ENCODE data around the gene TRPC4AP. TPM values are rescaled to one million over a fixed set of nuclear protein-coding genes. Genes with fewer than 3 reads are reported as not detected.

The TRPC4AP gene
- total and polyA plus RNA-seq, 2 donors, result 24.6 to 57.3 TPM

GRCh38 chr20:35004051-35004725 lies 88.4 kb downstream of the TRPC4AP start:
- Histone ChIP-seq H3K27me3 (ENCODE audit: control insufficient read depth in 2 of 2, insufficient read depth in 1 of 2, low read length in 1 of 2) (no peaks in the 10 kb centered on the region), H3K36me3 (ENCODE audit: control insufficient read depth in 2 of 2, insufficient read depth in 2 of 2, low read length in 1 of 2) (peaks cover 95 to 97% of the 10 kb centered on the region in 2 donors), H3K4me1 (ENCODE audit: control insufficient read depth in 2 of 2, insufficient read depth in 2 of 2, low read length in 2 of 2) (no peaks in the 10 kb centered on the region), H3K4me3 (ENCODE audit: low read length in 2 of 2) (no peak overlapping the region), H3K9me3 (ENCODE audit: control insufficient read depth in 2 of 2, insufficient read depth in 1 of 2, low read length in 1 of 2) (no peaks in the 10 kb centered on the region), H3K27ac (ENCODE audit: low read depth in 1 of 2, low read length in 1 of 2) (no peak overlapping the region)
- 93% methylated on average over 18 of the region's 18 CpGs for WGBS
- DNase-seq (ENCODE audit: low read depth in 6 of 9, low spot score in 9 of 9), result no peak

- DNase-seq (ENCODE audit: low read depth in 6 of 9, low spot score in 9 of 9), result no peak
- 96% methylated on average over 25 of the region's 25 CpGs for WGBS
- Histone ChIP-seq H3K9me3 (ENCODE audit: control insufficient read depth in 2 of 2, insufficient read depth in 1 of 2, low read length in 1 of 2) (no peaks in the 10 kb centered on the region), H3K27ac (ENCODE audit: low read depth in 1 of 2, low read length in 1 of 2) (no peak overlapping the region), H3K36me3 (ENCODE audit: control insufficient read depth in 2 of 2, insufficient read depth in 2 of 2, low read length in 1 of 2) (peaks cover 95 to 97% of the 10 kb centered on the region in 2 donors), H3K4me3 (ENCODE audit: low read length in 2 of 2) (no peak overlapping the region), H3K4me1 (ENCODE audit: control insufficient read depth in 2 of 2, insufficient read depth in 2 of 2, low read length in 2 of 2) (no peaks in the 10 kb centered on the region), H3K27me3 (ENCODE audit: control insufficient read depth in 2 of 2, insufficient read depth in 1 of 2, low read length in 1 of 2) (no peaks in the 10 kb centered on the region)
Observed at GRCh38 chr20:35003211-35004031, 89.2 kb downstream of the TRPC4AP start.

- no peak overlapping the region for H3K4me3 ChIP-seq (ENCODE audit: low read length in 2 of 2)
- WGBS, result 94% methylated on average over 10 of the region's 10 CpGs
- H3K27me3 ChIP-seq (ENCODE audit: control insufficient read depth in 2 of 2, insufficient read depth in 1 of 2, low read length in 1 of 2), result no peaks in the 10 kb centered on the region
- H3K9me3 ChIP-seq (ENCODE audit: control insufficient read depth in 2 of 2, insufficient read depth in 1 of 2, low read length in 1 of 2), result no peaks in the 10 kb centered on the region
- no peak overlapping the region for H3K27ac ChIP-seq (ENCODE audit: low read depth in 1 of 2, low read length in 1 of 2)
- DNase-seq (ENCODE audit: low read depth in 6 of 9, low spot score in 9 of 9), result no peak
- peaks cover 95 to 96% of the 10 kb centered on the region in 2 donors for H3K36me3 ChIP-seq (ENCODE audit: control insufficient read depth in 2 of 2, insufficient read depth in 2 of 2, low read length in 1 of 2)
- peaks cover 0 to 7% of the 10 kb centered on the region in 2 donors for H3K4me1 ChIP-seq (ENCODE audit: control insufficient read depth in 2 of 2, insufficient read depth in 2 of 2, low read length in 2 of 2)
Observed at GRCh38 chr20:35002426-35003210, 90.0 kb downstream of the TRPC4AP start.

GRCh38 chr20:35001596-35002362 lies 90.8 kb downstream of the TRPC4AP start:
- H3K9me3 ChIP-seq (ENCODE audit: control insufficient read depth in 2 of 2, insufficient read depth in 1 of 2, low read length in 1 of 2), result no peaks in the 10 kb centered on the region
- no peaks in the 10 kb centered on the region for H3K27me3 ChIP-seq (ENCODE audit: control insufficient read depth in 2 of 2, insufficient read depth in 1 of 2, low read length in 1 of 2)
- no peak overlapping the region for H3K27ac ChIP-seq (ENCODE audit: low read depth in 1 of 2, low read length in 1 of 2)
- WGBS, result 97% methylated on average over 15 of the region's 15 CpGs
- peaks cover 88 to 96% of the 10 kb centered on the region in 2 donors for H3K36me3 ChIP-seq (ENCODE audit: control insufficient read depth in 2 of 2, insufficient read depth in 2 of 2, low read length in 1 of 2)
- no peak overlapping the region for H3K4me3 ChIP-seq (ENCODE audit: low read length in 2 of 2)
- H3K4me1 ChIP-seq (ENCODE audit: control insufficient read depth in 2 of 2, insufficient read depth in 2 of 2, low read length in 2 of 2), result peaks cover 0 to 14% of the 10 kb centered on the region in 2 donors
- DNase-seq (ENCODE audit: low read depth in 6 of 9, low spot score in 9 of 9), result no peak

GRCh38 chr20:35000922-35001595 lies 91.5 kb downstream of the TRPC4AP start:
- Histone ChIP-seq H3K27ac (ENCODE audit: low read depth in 1 of 2, low read length in 1 of 2) (no peak overlapping the region), H3K36me3 (ENCODE audit: control insufficient read depth in 2 of 2, insufficient read depth in 2 of 2, low read length in 1 of 2) (peaks cover 83 to 96% of the 10 kb centered on the region in 2 donors), H3K4me1 (ENCODE audit: control insufficient read depth in 2 of 2, insufficient read depth in 2 of 2, low read length in 2 of 2) (peaks cover 0 to 21% of the 10 kb centered on the region in 2 donors), H3K4me3 (ENCODE audit: low read length in 2 of 2) (no peak overlapping the region), H3K9me3 (ENCODE audit: control insufficient read depth in 2 of 2, insufficient read depth in 1 of 2, low read length in 1 of 2) (peaks cover 0 to 7% of the 10 kb centered on the region in 2 donors), H3K27me3 (ENCODE audit: control insufficient read depth in 2 of 2, insufficient read depth in 1 of 2, low read length in 1 of 2) (no peaks in the 10 kb centered on the region)
- DNase-seq (ENCODE audit: low read depth in 6 of 9, low spot score in 9 of 9), result no peak
- 98% methylated on average over 28 of the region's 28 CpGs for WGBS

- H3K4me1 ChIP-seq (ENCODE audit: control insufficient read depth in 2 of 2, insufficient read depth in 2 of 2, low read length in 2 of 2), result peaks cover 0 to 24% of the 10 kb centered on the region in 2 donors
- peaks cover 83 to 96% of the 10 kb centered on the region in 2 donors for H3K36me3 ChIP-seq (ENCODE audit: control insufficient read depth in 2 of 2, insufficient read depth in 2 of 2, low read length in 1 of 2)
- no peak for DNase-seq (ENCODE audit: low read depth in 6 of 9, low spot score in 9 of 9)
- peaks cover 0 to 14% of the 10 kb centered on the region in 2 donors for H3K9me3 ChIP-seq (ENCODE audit: control insufficient read depth in 2 of 2, insufficient read depth in 1 of 2, low read length in 1 of 2)
- no peaks in the 10 kb centered on the region for H3K27me3 ChIP-seq (ENCODE audit: control insufficient read depth in 2 of 2, insufficient read depth in 1 of 2, low read length in 1 of 2)
- no peak overlapping the region for H3K27ac ChIP-seq (ENCODE audit: low read depth in 1 of 2, low read length in 1 of 2)
- WGBS, result 98% methylated on average over 28 of the region's 28 CpGs
- no peak overlapping the region for H3K4me3 ChIP-seq (ENCODE audit: low read length in 2 of 2)
Observed at GRCh38 chr20:35000311-35000921, 92.2 kb downstream of the TRPC4AP start.

- no peak for DNase-seq (ENCODE audit: low read depth in 6 of 9, low spot score in 9 of 9)
- H3K36me3 ChIP-seq (ENCODE audit: control insufficient read depth in 2 of 2, insufficient read depth in 2 of 2, low read length in 1 of 2), result peaks cover 83 to 96% of the 10 kb centered on the region in 2 donors
- WGBS, result 93% methylated on average over 10 of the region's 10 CpGs
Observed at GRCh38 chr20:34999782-35000181, 92.8 kb downstream of the TRPC4AP start.

GRCh38 chr20:34999021-34999451 lies 93.6 kb downstream of the TRPC4AP start:
- Histone ChIP-seq H3K36me3 (ENCODE audit: control insufficient read depth in 2 of 2, insufficient read depth in 2 of 2, low read length in 1 of 2) (peaks cover 80 to 96% of the 10 kb centered on the region in 2 donors), H3K9me3 (ENCODE audit: control insufficient read depth in 2 of 2, insufficient read depth in 1 of 2, low read length in 1 of 2) (peaks cover 0 to 17% of the 10 kb centered on the region in 2 donors), H3K27ac (ENCODE audit: low read depth in 1 of 2, low read length in 1 of 2) (no peak overlapping the region), H3K4me3 (ENCODE audit: low read length in 2 of 2) (no peak overlapping the region), H3K4me1 (ENCODE audit: control insufficient read depth in 2 of 2, insufficient read depth in 2 of 2, low read length in 2 of 2) (peaks cover 0 to 24% of the 10 kb centered on the region in 2 donors), H3K27me3 (ENCODE audit: control insufficient read depth in 2 of 2, insufficient read depth in 1 of 2, low read length in 1 of 2) (no peaks in the 10 kb centered on the region)
- DNase-seq (ENCODE audit: low read depth in 6 of 9, low spot score in 9 of 9), result no peak
- 99% methylated on average over 25 of the region's 25 CpGs for WGBS

More at GRCh38 chr20:34999782-35000181, 92.8 kb downstream of the TRPC4AP start:
- H3K4me3 ChIP-seq (ENCODE audit: low read length in 2 of 2), result no peak overlapping the region
- peaks cover 0 to 16% of the 10 kb centered on the region in 2 donors for H3K9me3 ChIP-seq (ENCODE audit: control insufficient read depth in 2 of 2, insufficient read depth in 1 of 2, low read length in 1 of 2)
- no peaks in the 10 kb centered on the region for H3K27me3 ChIP-seq (ENCODE audit: control insufficient read depth in 2 of 2, insufficient read depth in 1 of 2, low read length in 1 of 2)
- H3K27ac ChIP-seq (ENCODE audit: low read depth in 1 of 2, low read length in 1 of 2), result no peak overlapping the region
- H3K4me1 ChIP-seq (ENCODE audit: control insufficient read depth in 2 of 2, insufficient read depth in 2 of 2, low read length in 2 of 2), result peaks cover 0 to 24% of the 10 kb centered on the region in 2 donors

Data from thymus (tissue), 11 donors.